SK-N-MC (cell line): Measurements from ENCODE around the gene ARIH1.
"Not testable (repeated sequence)": the region's sequence is repeated elsewhere in the genome, so short reads cannot be mapped to it uniquely, and the experiment has no call there.

Experiments used
- DNase-seq: peaks from one replicate; pipeline ENCODE4 v3.0.0-alpha.2; 2011; ENCODE audit warnings: low read depth, low spot score
- H3K27ac ChIP-seq: fragments of 200-600 bp; sonication (generic); 2 replicates; pipeline ENCODE4 v1.5.1; 2016; ENCODE audit warnings: mixed run types
- H3K36me3 ChIP-seq: fragments of 200-600 bp; sonication (generic); 2 replicates; pipeline ENCODE4 v1.6.1; 2017; ENCODE audit warnings: antibody characterized with exemption, low read length, mixed read lengths; ENCODE audit not compliant: insufficient read depth
- H3K4me3 ChIP-seq: fragments of 200-600 bp; sonication (generic); 2 replicates; pipeline ENCODE4 v1.5.1; 2016
- H3K9ac ChIP-seq: fragments of 200-600 bp; sonication (generic); 2 replicates; pipeline ENCODE4 v1.8.0; 2017; ENCODE audit warnings: mixed run types, mixed read lengths; ENCODE audit not compliant: insufficient read length
- H3K9me3 ChIP-seq: fragments of 200-600 bp; sonication (generic); 2 replicates; pipeline ENCODE4 v1.6.1; 2017; ENCODE audit warnings: low read depth, mild to moderate bottlenecking, antibody characterized with exemption, low read length, moderate library complexity, mixed read lengths
- EZH2 ChIP-seq: fragments of 200-600 bp; sonication (generic); IDR thresholded peaks from one replicate; pipeline ENCODE4 v1.6.1; 2017; ENCODE audit warnings: antibody characterized with exemption
- FOXP2 ChIP-seq: optimal IDR thresholded peaks from 2 replicates; pipeline ENCODE3; 2011; ENCODE audit warnings: mild to moderate bottlenecking, moderate library complexity; ENCODE audit not compliant: insufficient read depth; ENCODE audit errors: extremely low read length, control extremely low read depth
- POLR2AphosphoS5 ChIP-seq: IDR thresholded peaks from 2 replicates; pipeline ENCODE4 v1.6.1; 2012; ENCODE audit warnings: mild to moderate bottlenecking, low read depth, low read length, borderline replicate concordance

Gene ARIH1

DNA sequence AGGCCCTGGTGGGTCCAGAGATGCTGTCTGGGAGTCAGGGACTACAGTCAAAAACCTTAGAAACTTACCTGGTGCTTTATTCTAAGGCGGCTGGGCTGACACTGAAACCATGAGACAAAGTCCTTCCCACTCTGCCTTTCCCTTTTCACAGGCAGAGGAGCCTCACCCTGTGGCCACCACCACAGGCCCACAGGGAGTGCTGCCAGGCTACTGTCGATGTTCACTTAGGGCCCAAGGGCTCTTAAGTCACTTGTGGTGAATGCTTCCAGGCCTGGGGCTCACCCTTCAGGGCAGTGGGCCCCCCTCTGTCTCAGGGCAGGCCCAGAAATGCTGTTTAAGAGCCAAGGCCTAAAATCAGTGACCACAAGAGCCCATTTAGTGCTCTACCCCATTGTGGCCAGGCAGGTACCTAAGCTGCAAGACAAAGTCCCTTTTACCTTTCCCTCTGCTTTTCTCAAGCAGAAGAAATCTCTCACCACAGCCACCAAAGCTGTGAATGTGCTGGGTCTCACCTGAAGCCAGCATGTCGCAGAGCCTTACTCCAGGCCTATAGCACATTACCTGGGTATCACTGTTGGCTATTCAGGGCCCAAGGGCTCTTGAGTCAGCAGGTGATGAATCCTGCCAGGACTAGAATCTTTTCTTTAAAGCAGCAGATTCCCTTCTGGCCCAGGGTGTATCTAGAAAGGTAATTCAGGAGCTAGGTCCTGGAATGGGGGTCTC, 140.8 kb downstream of the ARIH1 start:
- Histone ChIP-seq H3K4me3 (no peak overlapping the region), H3K9me3 (no peaks in the 10 kb centered on the region), H3K9ac (no peak overlapping the region), H3K36me3 (no peaks in the 10 kb centered on the region), H3K27ac (no peak overlapping the region)
- no peak for DNase-seq
- TF ChIP-seq EZH2 (no peak), FOXP2 (no peak), POLR2AphosphoS5 (no peak)

DNA sequence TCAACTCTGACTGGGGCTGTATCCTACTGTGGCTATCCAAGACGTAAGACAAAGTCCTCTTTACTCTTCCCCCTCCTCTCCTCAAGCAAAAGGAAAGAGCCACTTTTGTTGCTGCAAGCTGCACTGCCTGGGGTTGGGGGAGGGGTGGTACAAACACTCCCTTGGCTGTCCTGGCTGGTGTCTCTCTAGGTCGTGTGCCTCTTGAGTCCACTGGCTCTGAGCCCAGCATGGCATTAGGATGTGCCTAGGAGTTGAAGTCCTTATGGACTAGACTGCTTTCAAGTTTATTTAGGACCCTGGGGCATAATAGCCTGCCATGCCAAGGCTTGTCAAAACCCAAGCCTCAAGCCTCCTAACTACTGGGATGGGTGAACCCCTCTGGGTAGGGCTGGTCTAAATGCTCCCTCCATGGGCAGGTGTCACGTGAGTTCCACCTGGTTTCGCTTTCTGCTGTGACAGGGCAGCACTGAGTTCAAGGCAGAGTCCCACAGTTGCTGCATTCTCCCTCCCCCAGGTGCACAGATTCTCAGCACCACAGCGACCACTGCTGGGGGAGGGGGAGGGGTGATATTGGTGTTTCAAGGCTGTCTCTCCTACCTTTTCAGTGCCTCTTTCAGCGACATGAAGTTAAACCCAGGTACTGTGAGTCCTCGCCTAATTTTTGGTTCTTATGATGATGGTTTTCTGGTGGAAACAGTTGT, 141.6 kb downstream of the ARIH1 start:
- not testable (repeated sequence) for H3K36me3 ChIP-seq, H3K9ac ChIP-seq, H3K4me3 ChIP-seq, DNase-seq, H3K27ac ChIP-seq, H3K9me3 ChIP-seq

DNA sequence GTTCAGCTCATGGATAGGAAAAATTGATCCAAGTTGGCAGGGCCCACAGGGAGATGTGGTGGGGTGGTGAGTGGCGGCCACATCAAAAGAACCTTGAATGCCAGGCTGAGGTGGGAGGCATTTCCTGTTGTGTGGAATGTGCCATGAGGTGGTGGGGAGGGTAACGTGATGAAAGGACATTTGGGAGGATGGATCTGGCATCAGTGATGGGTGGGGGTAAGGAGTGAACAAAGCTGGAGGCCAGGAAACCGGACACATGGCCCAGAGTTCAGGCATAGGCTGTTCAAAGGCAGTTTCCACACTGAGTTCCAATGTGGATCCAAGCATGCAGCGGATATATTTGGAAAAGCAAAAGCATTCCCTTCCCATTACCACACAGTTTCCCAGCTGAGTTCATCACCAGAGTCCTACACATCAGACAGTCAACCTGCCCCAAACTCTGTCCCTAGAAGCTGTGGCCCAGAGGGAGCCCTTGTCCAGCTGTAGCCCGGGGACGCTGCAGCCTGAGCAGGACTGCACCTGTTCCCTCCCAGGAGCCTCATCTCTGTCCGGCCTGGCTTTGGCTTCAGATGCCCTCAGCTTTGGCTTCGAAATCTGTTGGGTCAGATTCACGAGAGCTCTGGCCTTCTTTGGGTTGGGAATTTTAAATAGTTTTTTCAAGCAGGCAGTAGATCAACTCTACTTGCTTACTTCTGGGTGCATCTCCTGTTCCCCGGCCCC, 142.5 kb downstream of the ARIH1 start:
- DNase-seq, result no peak
- TF ChIP-seq POLR2AphosphoS5 (no peak), FOXP2 (no peak), EZH2 (no peak)
- Histone ChIP-seq H3K36me3 (no peaks in the 10 kb centered on the region), H3K4me3 (no peak overlapping the region), H3K9me3 (no peaks in the 10 kb centered on the region), H3K9ac (no peak overlapping the region), H3K27ac (no peak overlapping the region)

DNA sequence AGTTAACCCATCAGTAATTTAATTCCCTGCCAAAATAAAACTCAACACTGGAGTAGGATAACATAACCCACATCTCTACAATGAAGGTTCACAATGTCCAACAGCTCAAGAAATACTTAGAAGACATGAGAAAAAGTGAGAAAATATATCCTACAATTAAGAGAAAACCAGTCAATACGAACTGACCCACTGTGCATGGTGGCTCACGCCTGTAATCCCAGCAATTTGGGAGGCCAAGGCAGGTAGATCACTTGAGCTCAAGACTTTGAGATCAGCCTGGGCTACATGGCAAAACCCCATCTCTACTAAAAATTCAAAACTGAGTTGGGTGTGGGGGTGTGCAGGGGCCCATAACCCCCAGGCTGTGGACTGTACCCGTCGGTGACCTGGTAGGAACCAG, 149.7 kb downstream of the ARIH1 start:
- H3K4me3 ChIP-seq, DNase-seq, H3K27ac ChIP-seq, H3K36me3 ChIP-seq, H3K9me3 ChIP-seq, H3K9ac ChIP-seq: not testable (repeated sequence)

DNA sequence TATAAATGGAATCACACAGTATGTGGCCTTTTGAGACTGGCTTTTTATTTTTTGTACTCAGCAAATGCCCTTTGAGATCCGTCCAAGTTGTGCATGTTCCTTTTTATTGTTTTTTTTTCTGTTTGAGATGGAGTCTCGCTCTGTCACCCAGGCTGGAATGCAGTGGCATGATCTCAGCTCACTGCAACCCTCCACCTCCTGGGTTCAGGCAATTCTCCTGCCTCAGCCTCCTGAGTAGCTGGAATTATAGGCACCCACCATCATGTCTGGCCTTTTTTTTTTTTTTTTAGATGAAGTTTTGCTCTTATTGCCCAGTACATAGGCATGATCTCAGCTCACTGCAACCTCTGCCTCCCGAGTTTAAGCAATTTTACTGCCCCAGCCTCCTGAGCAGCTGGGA, 152.0 kb downstream of the ARIH1 start:
- H3K4me3 ChIP-seq, H3K36me3 ChIP-seq, H3K9me3 ChIP-seq, DNase-seq, H3K9ac ChIP-seq, H3K27ac ChIP-seq: not testable (repeated sequence)

DNA sequence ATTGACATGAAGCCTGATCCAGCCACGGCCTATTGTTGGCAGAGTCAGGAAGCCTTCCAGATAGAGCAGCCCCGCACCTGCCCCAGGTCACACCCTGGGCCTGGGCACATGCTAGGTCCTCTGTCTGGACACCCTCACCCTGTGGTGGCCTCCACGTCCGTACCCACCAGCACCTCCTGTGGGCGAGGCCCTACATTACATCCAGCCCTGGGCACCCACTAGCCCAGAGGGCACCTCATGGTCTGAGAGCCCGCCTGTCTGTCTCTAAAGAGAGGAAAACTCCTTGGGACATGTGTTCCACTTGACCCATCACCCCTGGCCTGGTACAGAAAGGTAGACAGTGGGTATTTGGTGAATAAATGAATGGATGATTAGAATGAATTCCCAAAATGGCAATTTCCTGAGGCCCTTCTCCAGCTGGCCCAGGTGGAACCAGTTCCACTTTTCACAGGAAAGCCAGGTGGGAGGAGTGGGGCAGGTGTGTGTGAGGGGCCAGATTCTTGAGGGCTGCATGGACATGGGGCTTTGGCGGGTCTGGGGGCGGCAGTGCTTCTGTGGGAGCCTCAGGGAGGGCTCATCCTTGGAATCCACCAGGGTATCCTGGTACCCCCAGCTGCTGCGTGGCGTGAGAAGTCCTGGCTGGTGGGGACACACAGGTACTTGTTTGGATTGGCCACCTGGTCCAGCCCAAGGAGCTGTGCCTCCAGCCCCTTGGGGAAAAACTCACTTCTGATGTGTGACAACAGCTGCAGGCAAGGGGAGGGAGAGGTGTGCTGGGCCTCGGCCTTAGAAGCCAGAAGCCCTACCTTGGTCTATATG, 154.3 kb downstream of the ARIH1 start:
- not testable (repeated sequence) for H3K36me3 ChIP-seq, H3K9ac ChIP-seq, DNase-seq, H3K27ac ChIP-seq, H3K4me3 ChIP-seq, H3K9me3 ChIP-seq

DNA sequence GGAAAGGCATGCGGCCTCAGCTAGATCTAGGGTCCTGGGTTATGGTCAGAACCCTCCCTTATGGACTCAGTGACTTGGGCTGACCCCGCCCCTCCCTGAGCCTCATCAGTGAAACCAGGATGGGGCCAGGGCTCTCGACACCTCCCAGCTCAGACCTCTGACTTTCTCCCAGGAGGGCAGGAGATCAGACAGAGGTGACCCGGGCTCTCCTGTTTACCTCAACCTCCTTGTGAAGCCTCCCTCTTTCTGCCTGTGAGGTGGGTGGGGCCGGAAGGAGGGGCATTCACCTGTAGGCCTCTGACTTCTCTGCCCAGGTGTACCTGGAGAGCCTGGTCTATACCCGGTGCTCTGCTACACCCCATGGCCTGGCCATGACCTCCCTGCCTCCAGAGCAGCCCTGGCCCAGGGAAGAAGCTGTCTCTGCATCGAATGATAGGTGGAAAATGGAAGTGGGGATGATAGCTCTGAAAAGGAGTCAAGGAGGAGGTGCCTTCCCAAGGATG, 155.0 kb downstream of the ARIH1 start:
- H3K9me3 ChIP-seq, DNase-seq, H3K4me3 ChIP-seq: not testable (repeated sequence)

DNA sequence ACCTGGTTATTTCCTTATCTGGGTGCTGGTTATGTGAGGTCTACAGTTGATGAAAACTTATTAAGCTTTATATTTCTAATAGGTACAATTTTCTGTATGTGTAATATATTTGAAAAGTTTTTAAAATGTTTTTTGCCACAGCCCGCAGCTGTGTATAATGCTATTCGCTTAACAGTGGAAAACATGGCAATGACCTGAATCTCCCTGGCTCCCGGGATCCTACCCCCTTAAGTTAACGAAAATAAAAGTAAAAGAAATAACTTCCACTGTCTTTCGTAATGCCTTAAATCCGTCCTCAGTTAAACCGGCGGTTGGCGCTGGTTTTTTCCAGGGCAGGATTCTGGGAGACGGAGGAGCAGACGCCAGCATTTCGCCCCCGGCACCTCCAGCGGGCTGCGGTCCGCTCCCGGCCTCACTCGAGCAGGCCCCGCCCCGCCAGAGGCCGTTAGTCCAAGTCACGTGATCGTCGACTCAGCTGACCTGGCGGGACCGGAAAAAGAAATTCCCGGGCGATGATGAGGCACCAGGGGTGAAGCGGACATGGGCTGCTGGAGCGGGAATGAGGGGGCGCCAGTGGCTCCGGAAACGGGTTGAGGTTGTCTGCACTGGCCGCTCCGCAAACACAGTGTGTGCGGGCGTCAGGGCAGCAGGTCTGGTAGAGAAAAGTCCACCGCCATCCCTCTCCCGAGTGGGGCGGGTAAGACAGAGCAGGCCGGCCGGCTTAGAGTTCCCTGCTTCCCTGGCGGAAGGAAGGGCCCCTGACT, 162.6 kb downstream of the ARIH1 start:
- not testable (repeated sequence) for DNase-seq, H3K36me3 ChIP-seq, H3K9ac ChIP-seq, H3K27ac ChIP-seq, H3K9me3 ChIP-seq, H3K4me3 ChIP-seq

More for the DNA sequence above, 155.0 kb downstream of the ARIH1 start:
- H3K36me3 ChIP-seq, H3K9ac ChIP-seq, H3K27ac ChIP-seq: not testable (repeated sequence)

DNA sequence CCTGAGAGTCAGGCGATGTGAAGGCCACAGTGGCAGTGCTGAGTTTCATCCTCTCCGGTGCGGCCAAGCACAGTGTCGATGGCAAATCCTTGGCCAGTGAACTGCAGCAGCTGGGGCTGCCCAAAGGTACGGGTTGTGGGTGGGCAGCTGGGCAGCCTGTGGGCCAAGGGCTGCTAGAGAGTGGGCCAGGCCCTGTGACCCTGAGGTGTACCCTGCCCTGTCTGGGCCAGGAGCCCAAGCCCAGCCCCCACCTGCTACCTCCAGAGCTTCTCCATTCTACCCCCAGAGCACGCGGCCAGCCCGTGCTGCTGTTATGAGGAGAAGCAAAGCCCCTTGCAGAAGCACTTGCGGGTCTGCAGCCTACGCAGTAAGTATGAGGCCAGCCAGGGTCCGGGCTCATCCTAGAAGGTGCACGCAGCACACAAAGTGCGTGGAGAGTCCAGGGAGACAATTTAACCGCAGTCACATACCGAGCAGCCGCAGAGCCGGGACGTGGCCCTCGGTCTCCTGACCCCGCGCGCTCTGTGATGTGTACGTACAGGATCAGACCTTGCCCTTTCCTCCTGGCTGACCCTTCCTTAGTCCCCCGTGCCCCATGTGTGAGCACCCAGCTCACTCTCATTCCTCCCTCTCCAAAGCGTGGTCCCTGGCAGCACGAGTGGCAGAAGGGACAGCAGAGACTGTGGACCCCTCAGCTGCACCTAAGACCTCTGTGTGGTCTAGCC, 165.8 kb downstream of the ARIH1 start:
- DNase-seq, H3K9me3 ChIP-seq, H3K36me3 ChIP-seq, H3K4me3 ChIP-seq, H3K27ac ChIP-seq, H3K9ac ChIP-seq: not testable (repeated sequence)

DNA sequence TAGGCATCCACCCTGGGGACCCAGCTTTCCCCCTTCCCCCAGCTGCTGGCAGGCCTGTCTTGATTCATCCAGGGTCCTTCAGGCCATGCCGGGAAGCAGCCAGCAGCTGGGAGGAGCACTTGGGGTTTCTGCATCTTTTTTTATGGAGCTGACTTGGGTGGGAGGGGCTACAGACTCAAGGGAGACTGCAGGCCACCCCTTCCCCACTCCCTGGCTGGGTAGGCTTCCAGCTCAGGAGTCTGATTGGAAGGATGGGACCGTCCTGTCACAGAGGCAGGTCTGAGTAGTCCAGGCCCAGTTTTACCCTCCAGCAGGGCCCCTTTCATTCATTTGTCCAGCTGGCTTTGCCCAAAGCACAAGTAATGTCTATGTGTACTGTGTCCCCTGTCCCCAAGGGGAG, 168.1 kb downstream of the ARIH1 start:
- H3K36me3 ChIP-seq, H3K27ac ChIP-seq, H3K9me3 ChIP-seq, H3K9ac ChIP-seq, H3K4me3 ChIP-seq, DNase-seq: not testable (repeated sequence)

DNA sequence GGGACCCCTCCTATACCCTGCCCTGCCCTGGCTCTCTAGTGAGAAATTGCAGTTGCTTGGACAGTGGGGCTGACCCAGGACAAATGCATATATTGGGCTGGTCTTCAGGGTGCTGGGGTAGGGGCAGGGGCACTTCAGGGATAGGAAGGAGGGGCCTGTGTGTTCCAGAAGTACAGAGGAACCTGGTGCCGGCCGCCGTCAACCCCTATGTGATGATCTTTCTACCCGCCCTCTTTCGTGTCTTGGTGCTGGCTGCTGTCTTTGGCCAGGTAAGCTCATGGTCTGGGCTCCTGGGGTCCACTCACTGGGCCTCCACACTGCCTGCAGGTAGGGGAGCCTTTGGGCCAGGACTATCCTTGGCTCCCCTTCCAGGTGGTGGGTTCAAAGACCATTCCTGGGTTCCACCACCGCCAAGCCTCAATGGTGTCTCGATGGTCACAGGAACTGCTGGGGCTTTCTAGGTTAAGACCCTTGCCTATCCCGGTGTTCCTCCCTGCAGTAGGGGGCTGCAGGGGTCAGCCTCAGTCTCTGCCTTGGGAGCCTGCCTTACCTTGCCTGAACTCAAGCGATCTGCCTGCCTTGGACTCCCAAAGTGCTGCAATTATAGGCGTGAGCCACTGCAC, 174.6 kb downstream of the ARIH1 start:
- not testable (repeated sequence) for H3K4me3 ChIP-seq

More for the DNA sequence above, 174.6 kb downstream of the ARIH1 start:
- DNase-seq, H3K36me3 ChIP-seq, H3K9ac ChIP-seq, H3K27ac ChIP-seq, H3K9me3 ChIP-seq: not testable (repeated sequence)
